Neural cell (in vitro differentiated cells): ENCODE measurements around the gene CDC45. TPM values are rescaled to one million over a fixed set of nuclear protein-coding genes. Genes with fewer than 3 reads are reported as not detected.

ENCODE experiments used
- H2AFZ ChIP-seq: fragments of 200-600, 300-800 bp; sonication (generic), shearing (Covaris generic); 2 replicates; pipeline ENCODE4 v1.6.0; 2014; ENCODE audit warnings: low read depth, mild to moderate bottlenecking, antibody characterized with exemption, low read length, moderate library complexity
- H3F3A ChIP-seq: fragments of 200-600 bp; shearing (Covaris generic); 2 replicates; pipeline ENCODE4 v1.6.1; 2016; ENCODE audit warnings: mild to moderate bottlenecking, moderate library complexity, mixed read lengths, antibody characterized with exemption, low read length; ENCODE audit not compliant: insufficient read depth, poor library complexity, severe bottlenecking
- H3K27ac ChIP-seq: fragments of 200-600, 300-800 bp; sonication (generic), shearing (Covaris generic); 2 replicates; pipeline ENCODE4 v1.5.1; 2014; ENCODE audit warnings: mild to moderate bottlenecking, low read length, moderate library complexity
- H3K27me3 ChIP-seq: fragments of 300-800, 200-600 bp; sonication (generic), shearing (Covaris generic); 2 replicates; pipeline ENCODE4 v1.6.0; 2014; ENCODE audit warnings: mild to moderate bottlenecking, low read depth, low read length, moderate library complexity; ENCODE audit not compliant: insufficient read depth
- H3K36me3 ChIP-seq: fragments of 300-800, 200-600 bp; sonication (generic), shearing (Covaris generic); 2 replicates; pipeline ENCODE4 v1.5.1; 2014; ENCODE audit warnings: mild to moderate bottlenecking, antibody characterized with exemption, low read length, moderate library complexity; ENCODE audit not compliant: insufficient read depth
- H3K4me2 ChIP-seq: fragments of 300-800, 200-600 bp; sonication (generic), shearing (Covaris generic); 2 replicates; pipeline ENCODE4 v1.6.0; 2014; ENCODE audit warnings: mild to moderate bottlenecking, low read length
- H3K4me3 ChIP-seq: fragments of 300-800, 200-600 bp; sonication (generic), shearing (Covaris generic); 2 replicates; pipeline ENCODE4 v1.5.1; 2014; ENCODE audit warnings: mild to moderate bottlenecking, low read length, moderate library complexity
- H3K79me2 ChIP-seq: fragments of 200-600 bp; shearing (Covaris generic); replicated peaks from 2 replicates; pipeline ENCODE4 v1.6.0; 2014; ENCODE audit warnings: mild to moderate bottlenecking, low read length, moderate library complexity; ENCODE audit not compliant: insufficient read depth
- H3K9ac ChIP-seq: fragments of 300-800, 200-600 bp; sonication (generic), shearing (Covaris generic); 2 replicates; pipeline ENCODE4 v1.6.1; 2016; ENCODE audit warnings: mild to moderate bottlenecking, low read length, mixed read lengths
- H3K9me2 ChIP-seq: fragments of 200-600 bp; shearing (Covaris generic); 2 replicates; pipeline ENCODE4 v1.6.1; 2016; ENCODE audit warnings: mild to moderate bottlenecking, low read length, mixed read lengths; ENCODE audit not compliant: insufficient read depth
- H3K9me3 ChIP-seq: fragments of 200-600, 300-800 bp; sonication (generic), shearing (Covaris generic); 2 replicates; pipeline ENCODE4 v1.6.1; 2016; ENCODE audit warnings: mild to moderate bottlenecking, mixed run types, low read length, moderate library complexity, mixed read lengths
- H4K20me1 ChIP-seq: fragments of 200-600 bp; shearing (Covaris generic); 2 replicates; pipeline ENCODE4 v1.6.1; 2016; ENCODE audit warnings: mild to moderate bottlenecking, mixed run types; ENCODE audit not compliant: insufficient read depth
- EP300 ChIP-seq: fragments of 450-650 bp; conservative IDR thresholded peaks from 2 replicates; pipeline ENCODE4 v1.6.1; 2014; ENCODE audit warnings: antibody characterized with exemption, mild to moderate bottlenecking, moderate library complexity; ENCODE audit not compliant: poor library complexity, severe bottlenecking
- EZH2 ChIP-seq: fragments of 200-600, 300-800 bp; shearing (Covaris generic), sonication (generic); IDR thresholded peaks from 2 replicates; pipeline ENCODE4 v1.6.1; 2014; ENCODE audit warnings: antibody characterized with exemption, low read length, borderline replicate concordance, mild to moderate bottlenecking; ENCODE audit not compliant: insufficient read depth, poor library complexity, severe bottlenecking
- MXI1 ChIP-seq: fragments of 450-650 bp; conservative IDR thresholded peaks from 2 replicates; pipeline ENCODE4 v1.6.1; 2014; ENCODE audit warnings: antibody characterized with exemption, mild to moderate bottlenecking; ENCODE audit not compliant: poor library complexity, severe bottlenecking
- POLR2AphosphoS5 ChIP-seq: IDR thresholded peaks from 2 replicates; pipeline ENCODE4 v1.6.1; 2012
- RAD21 ChIP-seq: fragments of 450-650 bp; conservative IDR thresholded peaks from 2 replicates; pipeline ENCODE4 v1.6.1; 2014; ENCODE audit warnings: antibody characterized with exemption, mild to moderate bottlenecking, moderate library complexity
- REST ChIP-seq: IDR thresholded peaks from 2 replicates; pipeline ENCODE4 v1.6.1; 2012; ENCODE audit warnings: borderline replicate concordance
- SMC3 ChIP-seq: fragments of 450-650 bp; conservative IDR thresholded peaks from 2 replicates; pipeline ENCODE4 v1.6.1; 2014; ENCODE audit warnings: antibody characterized with exemption, mild to moderate bottlenecking, moderate library complexity; ENCODE audit not compliant: poor library complexity
- TAF1 ChIP-seq: IDR thresholded peaks from 2 replicates; pipeline ENCODE4 v1.6.1; 2012; ENCODE audit warnings: low read depth
- polyA plus RNA-seq: library from polyadenylated mRNA; depleted of rRNA; stranded (reverse); fragments of >200 nt; gene quantifications from 2 replicates; pipeline ENCODE4 v1.2.3, GENCODE V29; 2014
- TF ChIP-seq, protein P1 (sequence below): fragments of 450-650 bp; IDR thresholded peaks from 2 replicates; pipeline ENCODE4 v1.5.1; 2014; ENCODE audit warnings: antibody characterized with exemption, mild to moderate bottlenecking, moderate library complexity; ENCODE audit not compliant: poor library complexity, severe bottlenecking

CDC45 gene
- polyA plus RNA-seq, 1 donor from 2014 or later, result 3.2 TPM

- H3K9me3 ChIP-seq, result no peaks in the 10 kb centered on the region
- no peak overlapping the region for H3K4me2 ChIP-seq
- H3K27me3 ChIP-seq, result no peaks in the 10 kb centered on the region
- no peak for TF ChIP-seq MXI1
- no peak for TF ChIP-seq SMC3
- TF ChIP-seq, protein P1, sequence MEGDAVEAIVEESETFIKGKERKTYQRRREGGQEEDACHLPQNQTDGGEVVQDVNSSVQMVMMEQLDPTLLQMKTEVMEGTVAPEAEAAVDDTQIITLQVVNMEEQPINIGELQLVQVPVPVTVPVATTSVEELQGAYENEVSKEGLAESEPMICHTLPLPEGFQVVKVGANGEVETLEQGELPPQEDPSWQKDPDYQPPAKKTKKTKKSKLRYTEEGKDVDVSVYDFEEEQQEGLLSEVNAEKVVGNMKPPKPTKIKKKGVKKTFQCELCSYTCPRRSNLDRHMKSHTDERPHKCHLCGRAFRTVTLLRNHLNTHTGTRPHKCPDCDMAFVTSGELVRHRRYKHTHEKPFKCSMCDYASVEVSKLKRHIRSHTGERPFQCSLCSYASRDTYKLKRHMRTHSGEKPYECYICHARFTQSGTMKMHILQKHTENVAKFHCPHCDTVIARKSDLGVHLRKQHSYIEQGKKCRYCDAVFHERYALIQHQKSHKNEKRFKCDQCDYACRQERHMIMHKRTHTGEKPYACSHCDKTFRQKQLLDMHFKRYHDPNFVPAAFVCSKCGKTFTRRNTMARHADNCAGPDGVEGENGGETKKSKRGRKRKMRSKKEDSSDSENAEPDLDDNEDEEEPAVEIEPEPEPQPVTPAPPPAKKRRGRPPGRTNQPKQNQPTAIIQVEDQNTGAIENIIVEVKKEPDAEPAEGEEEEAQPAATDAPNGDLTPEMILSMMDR, result no peak
- TF ChIP-seq REST, result no peak
- no peak for TF ChIP-seq EZH2
- TF ChIP-seq TAF1, result no peak
- no peak for TF ChIP-seq EP300
- no peak for TF ChIP-seq POLR2AphosphoS5
- TF ChIP-seq RAD21, result no peak
- no peaks in the 10 kb centered on the region for H3K79me2 ChIP-seq
- H3K27ac ChIP-seq, result no peak overlapping the region
- H3K4me3 ChIP-seq, result no peak overlapping the region
- no peaks in the 10 kb centered on the region for H3F3A ChIP-seq
- no peaks in the 10 kb centered on the region for H4K20me1 ChIP-seq
- H3K36me3 ChIP-seq, result no peaks in the 10 kb centered on the region
- H3K9me2 ChIP-seq, result no peaks in the 10 kb centered on the region
- no peak overlapping the region for H2AFZ ChIP-seq
- no peak overlapping the region for H3K9ac ChIP-seq
These were observed 30.2 kb downstream of the CDC45 start for GRCh38 chr22:19509923-19510322.

- no peak overlapping the region for H3K9ac ChIP-seq
- no peaks in the 10 kb centered on the region for H3K9me2 ChIP-seq
- no peaks in the 10 kb centered on the region for H3F3A ChIP-seq
- TF ChIP-seq, protein P1, result no peak
- TF ChIP-seq REST, result no peak
- no peaks in the 10 kb centered on the region for H3K9me3 ChIP-seq
- no peaks in the 10 kb centered on the region for H3K36me3 ChIP-seq
- H3K27me3 ChIP-seq, result no peaks in the 10 kb centered on the region
- no peak overlapping the region for H3K4me2 ChIP-seq
- no peaks in the 10 kb centered on the region for H3K79me2 ChIP-seq
- H4K20me1 ChIP-seq, result no peaks in the 10 kb centered on the region
- no peak overlapping the region for H3K4me3 ChIP-seq
- no peak overlapping the region for H3K27ac ChIP-seq
- H2AFZ ChIP-seq, result no peak overlapping the region
These were observed 31.2 kb downstream of the CDC45 start for GRCh38 chr22:19510919-19511341.
